Tibial nerve (tissue), 4 donors: Measurements from ENCODE around the gene SFTPA1. TPM values are rescaled to one million over a fixed set of nuclear protein-coding genes. Genes with fewer than 3 reads are reported as not detected.
"Not testable (repeated sequence)": the region's sequence is repeated elsewhere in the genome, so short reads cannot be mapped to it uniquely, and the experiment has no call there.

ENCODE experiments used
- DNase-seq, 2 donors: peaks; one replicate each; pipeline ENCODE4 v3.0.0-alpha.2; 2019; ENCODE audit warnings: low spot score in 2 of 2
- H3K27ac ChIP-seq, 4 donors: fragments of 200-600 bp; sonication (generic) in 3 of 4; one replicate each; pipeline ENCODE4 v1.5.1; 2017 to 2019; ENCODE audit warnings: mild to moderate bottlenecking in 1 of 4
- H3K27me3 ChIP-seq, 2 donors: fragments of 200-600 bp; sonication (generic) in 1 of 2; one replicate each; pipeline versions ENCODE4 v1.5.1 to v1.6.0; 2017 to 2019
- H3K36me3 ChIP-seq, 3 donors: fragments of 200-600 bp; sonication (generic); one replicate each; pipeline ENCODE4 v1.5.1; 2018 to 2019
- H3K4me1 ChIP-seq, 4 donors: fragments of 200-600 bp; sonication (generic) in 3 of 4; one replicate each; pipeline ENCODE4 v1.5.1; 2017 to 2019
- H3K4me3 ChIP-seq, 4 donors: fragments of 200-600 bp; sonication (generic) in 3 of 4; one replicate each; pipeline ENCODE4 v1.5.1; 2017 to 2019; ENCODE audit warnings: mild to moderate bottlenecking in 1 of 4, moderate library complexity in 1 of 4
- H3K9me3 ChIP-seq, 4 donors: fragments of 200-600 bp; sonication (generic) in 3 of 4; one replicate each; pipeline ENCODE4 v1.5.1; 2017 to 2019
- EP300 ChIP-seq, 2 donors: sonication (generic); formaldehyde crosslinking; IDR thresholded peaks; one replicate each; pipeline ENCODE4 v1.6.1; 2017; ENCODE audit warnings: antibody characterized with exemption in 2 of 2, mild to moderate bottlenecking in 1 of 2
- POLR2A ChIP-seq, 2 donors: fragments of 450-650 bp; IDR thresholded peaks; one replicate each; pipeline ENCODE4 v1.6.1; 2017; ENCODE audit warnings: antibody characterized with exemption in 2 of 2, mild to moderate bottlenecking in 2 of 2, moderate library complexity in 2 of 2
- WGBS, 2 donors: methylation state at CpG; one replicate each; pipeline ENCODE4 v1.1.5; 2018; 5-methylcytosine and 5-hydroxymethylcytosine counted together
- total RNA-seq, 4 donors: library from RNA; depleted of rRNA; stranded (reverse); fragments of >200 nt; gene quantifications; one replicate each; pipeline ENCODE4 v1.1.0, GENCODE V29; 2016
- TF ChIP-seq, protein P1 (sequence below), 5 experiments: fragments of 200-600 bp in 3 of 5; fragments of 450-650 bp in 2 of 5; sonication (generic) in 3 of 5; IDR thresholded peaks; one replicate each; pipeline ENCODE4 v1.5.1; 2016 to 2019; ENCODE audit warnings: antibody characterized with exemption in 5 of 5, mild to moderate bottlenecking in 3 of 5, moderate library complexity in 2 of 5

The SFTPA1 gene
- total RNA-seq, 4 donors from 2014 or later = not detected

- WGBS, 2 donors = 31 to 50% methylated on average over 1 of the region's 1 CpG
- no peak overlapping the region for H3K27ac ChIP-seq
- TF ChIP-seq POLR2A (IDR thresholded peaks at IDR 0.05) (no peak), EP300 (IDR thresholded peaks at IDR 0.05) (no peak)
- TF ChIP-seq, protein P1, sequence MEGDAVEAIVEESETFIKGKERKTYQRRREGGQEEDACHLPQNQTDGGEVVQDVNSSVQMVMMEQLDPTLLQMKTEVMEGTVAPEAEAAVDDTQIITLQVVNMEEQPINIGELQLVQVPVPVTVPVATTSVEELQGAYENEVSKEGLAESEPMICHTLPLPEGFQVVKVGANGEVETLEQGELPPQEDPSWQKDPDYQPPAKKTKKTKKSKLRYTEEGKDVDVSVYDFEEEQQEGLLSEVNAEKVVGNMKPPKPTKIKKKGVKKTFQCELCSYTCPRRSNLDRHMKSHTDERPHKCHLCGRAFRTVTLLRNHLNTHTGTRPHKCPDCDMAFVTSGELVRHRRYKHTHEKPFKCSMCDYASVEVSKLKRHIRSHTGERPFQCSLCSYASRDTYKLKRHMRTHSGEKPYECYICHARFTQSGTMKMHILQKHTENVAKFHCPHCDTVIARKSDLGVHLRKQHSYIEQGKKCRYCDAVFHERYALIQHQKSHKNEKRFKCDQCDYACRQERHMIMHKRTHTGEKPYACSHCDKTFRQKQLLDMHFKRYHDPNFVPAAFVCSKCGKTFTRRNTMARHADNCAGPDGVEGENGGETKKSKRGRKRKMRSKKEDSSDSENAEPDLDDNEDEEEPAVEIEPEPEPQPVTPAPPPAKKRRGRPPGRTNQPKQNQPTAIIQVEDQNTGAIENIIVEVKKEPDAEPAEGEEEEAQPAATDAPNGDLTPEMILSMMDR (IDR thresholded peaks at IDR 0.05) = no peak
Measured at GRCh38 chr10:79601939-79602338, 8.8 kb upstream of the SFTPA1 start.

DNA sequence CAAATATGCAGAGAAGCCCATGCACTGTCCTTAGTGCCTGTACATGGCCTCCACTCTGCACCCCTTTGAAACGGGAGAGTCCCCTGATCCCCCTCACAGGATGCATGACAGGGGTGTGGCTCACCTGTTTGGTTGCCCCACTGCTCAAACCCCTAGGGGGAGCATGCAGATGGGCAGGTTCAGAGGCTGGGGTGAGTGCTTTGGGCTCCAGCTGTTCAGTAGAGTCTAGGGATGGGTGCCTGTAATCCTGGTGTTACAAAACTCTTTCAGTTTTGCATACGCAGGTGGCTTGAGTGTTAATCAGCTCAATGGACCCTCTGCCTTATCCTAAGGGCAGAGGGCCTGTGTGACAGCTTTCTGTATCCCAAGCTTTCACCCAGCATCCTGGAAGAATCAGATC lies 7.8 kb upstream of the SFTPA1 start:
- no peaks in the 10 kb centered on the region for H3K27me3 ChIP-seq
- no peaks in the 10 kb centered on the region for H3K4me1 ChIP-seq
- TF ChIP-seq EP300 (IDR thresholded peaks at IDR 0.05) (no peak), POLR2A (IDR thresholded peaks at IDR 0.05) (no peak)
- TF ChIP-seq, protein P1 (IDR thresholded peaks at IDR 0.05) = no peak
- no peak overlapping the region for H3K4me3 ChIP-seq
- H3K27ac ChIP-seq = no peak overlapping the region
- no peak for DNase-seq
- 60 to 64% methylated on average over 2 of the region's 2 CpGs for WGBS, 2 donors
- no peaks in the 10 kb centered on the region for H3K36me3 ChIP-seq
- peaks cover 0 to 13% (median 2%) of the 10 kb centered on the region in 4 donors for H3K9me3 ChIP-seq

More at GRCh38 chr10:79601939-79602338, 8.8 kb upstream of the SFTPA1 start:
- DNase-seq = no peak
- peaks cover 0 to 21% (median 2%) of the 10 kb centered on the region in 4 donors for H3K9me3 ChIP-seq
- no peaks in the 10 kb centered on the region for H3K4me1 ChIP-seq
- H3K36me3 ChIP-seq = no peaks in the 10 kb centered on the region
- no peaks in the 10 kb centered on the region for H3K27me3 ChIP-seq
- H3K4me3 ChIP-seq = no peak overlapping the region

GRCh38 chr10:79604294-79604693 lies 6.4 kb upstream of the SFTPA1 start:
- H3K27ac ChIP-seq = no peak overlapping the region
- H3K4me3 ChIP-seq = no peak overlapping the region
- no peaks in the 10 kb centered on the region for H3K36me3 ChIP-seq
- no peaks in the 10 kb centered on the region for H3K4me1 ChIP-seq
- TF ChIP-seq, protein P1 (IDR thresholded peaks at IDR 0.05) = no peak
- no peak for TF ChIP-seq EP300 (IDR thresholded peaks at IDR 0.05)
- no peak for TF ChIP-seq POLR2A (IDR thresholded peaks at IDR 0.05)
- H3K9me3 ChIP-seq = peaks cover 0 to 12% (median 0%) of the 10 kb centered on the region in 4 donors
- H3K27me3 ChIP-seq = no peaks in the 10 kb centered on the region
- no peak for DNase-seq
- 50 to 57% methylated on average over 1 of the region's 1 CpG for WGBS, 2 donors

- DNase-seq = no peak
- H3K4me1 ChIP-seq = no peaks in the 10 kb centered on the region
- no peaks in the 10 kb centered on the region for H3K27me3 ChIP-seq
- peaks cover 0 to 12% (median 0%) of the 10 kb centered on the region in 4 donors for H3K9me3 ChIP-seq
- TF ChIP-seq, protein P1 (IDR thresholded peaks at IDR 0.05) = no peak
- TF ChIP-seq EP300 (IDR thresholded peaks at IDR 0.05) = no peak
- TF ChIP-seq POLR2A (IDR thresholded peaks at IDR 0.05) = no peak
- H3K27ac ChIP-seq = no peak overlapping the region
- no peak overlapping the region for H3K4me3 ChIP-seq
- H3K36me3 ChIP-seq = no peaks in the 10 kb centered on the region
Measured at GRCh38 chr10:79605308-79605707, 5.4 kb upstream of the SFTPA1 start.

DNA sequence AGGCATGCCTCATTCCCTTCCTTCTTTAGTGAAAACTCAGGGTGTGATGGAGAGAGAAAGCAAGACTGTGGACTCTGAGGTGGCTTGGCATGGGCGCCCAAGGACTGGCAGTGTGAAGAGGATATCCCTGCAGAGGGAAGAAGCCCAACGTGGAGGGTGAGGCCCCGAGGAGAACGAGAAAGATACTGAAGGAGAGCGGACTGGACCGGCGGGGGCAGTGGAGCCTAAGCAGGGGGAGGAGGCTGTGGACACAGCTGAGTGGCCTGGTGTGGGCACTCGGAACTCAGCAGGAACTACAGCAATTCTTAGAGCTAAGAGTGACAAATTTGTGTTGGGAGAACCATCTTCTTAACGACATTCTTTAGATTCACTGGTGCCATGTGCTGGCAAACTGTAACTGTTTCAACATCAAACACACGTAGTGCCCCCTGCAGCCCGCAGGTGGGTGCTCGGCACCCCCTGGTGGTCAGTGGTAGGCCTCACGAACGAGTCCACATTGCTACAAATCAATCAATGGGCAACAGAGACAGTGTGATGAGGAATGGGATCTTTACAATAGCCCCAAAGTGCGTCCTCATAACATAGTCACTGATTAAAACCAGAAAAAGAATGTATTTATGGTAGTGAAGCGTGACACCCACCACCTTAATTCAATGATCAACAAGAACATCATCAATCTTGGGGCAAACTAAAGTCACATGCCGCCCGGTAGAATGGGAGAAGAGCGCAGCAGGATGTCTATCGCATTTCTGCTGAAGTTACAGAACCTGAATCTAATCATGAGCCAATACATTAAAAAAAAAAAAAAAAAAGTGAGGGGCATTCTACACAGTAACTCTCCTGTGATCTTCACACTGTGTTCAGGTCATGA lies 2.0 kb upstream of the SFTPA1 start:
- H3K4me3 ChIP-seq = no peak overlapping the region
- no peak for TF ChIP-seq EP300 (IDR thresholded peaks at IDR 0.05)
- TF ChIP-seq, protein P1 (IDR thresholded peaks at IDR 0.05) = peak; percentile 22 to 61 (median 25)
- no peaks in the 10 kb centered on the region for H3K4me1 ChIP-seq
- WGBS, 2 donors = 61 to 62% methylated on average over 20 of the region's 20 CpGs
- H3K9me3 ChIP-seq = peaks cover 0 to 1% (median 0%) of the 10 kb centered on the region in 4 donors
- no peaks in the 10 kb centered on the region for H3K27me3 ChIP-seq
- peak in 1 of 2 donors; percentile 8 for DNase-seq
- no peaks in the 10 kb centered on the region for H3K36me3 ChIP-seq
- no peak overlapping the region for H3K27ac ChIP-seq

DNA sequence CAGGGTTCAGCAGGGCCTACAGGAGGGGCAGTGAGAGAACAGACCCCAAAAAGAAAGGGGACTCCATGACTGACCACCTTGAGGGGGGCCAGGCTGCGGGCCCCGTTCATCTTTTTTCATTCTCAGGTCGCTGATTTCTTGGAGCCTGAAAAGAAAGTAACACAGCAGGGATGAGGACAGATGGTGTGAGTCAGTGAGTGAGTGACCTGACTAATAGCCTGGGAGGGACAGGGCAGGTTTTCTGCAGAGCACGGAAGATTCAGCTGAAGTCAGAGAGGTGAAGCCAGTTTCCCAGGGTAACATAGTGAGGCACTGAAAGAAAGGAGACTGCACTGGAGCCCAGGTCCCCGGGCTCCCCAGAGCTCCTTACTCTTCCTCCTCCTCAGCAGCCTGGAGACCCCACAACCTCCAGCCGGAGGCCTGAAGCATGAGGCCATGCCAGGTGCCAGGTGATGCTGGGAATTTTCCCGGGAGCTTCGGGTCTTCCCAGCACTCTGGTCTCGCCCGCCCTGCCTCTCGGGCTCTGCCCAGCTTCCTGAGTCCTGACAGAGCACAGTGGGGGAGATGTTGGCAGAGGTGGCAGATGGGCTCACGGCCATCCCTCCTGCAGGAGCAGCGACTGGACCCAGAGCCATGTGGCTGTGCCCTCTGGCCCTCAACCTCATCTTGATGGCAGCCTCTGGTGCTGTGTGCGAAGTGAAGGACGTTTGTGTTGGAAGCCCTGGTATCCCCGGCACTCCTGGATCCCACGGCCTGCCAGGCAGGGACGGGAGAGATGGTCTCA lies 646 bp downstream of the SFTPA1 start:
- not testable (repeated sequence) for H3K27ac ChIP-seq, H3K36me3 ChIP-seq, DNase-seq, H3K27me3 ChIP-seq, H3K9me3 ChIP-seq, H3K4me1 ChIP-seq, H3K4me3 ChIP-seq
- WGBS, 2 donors = 91% methylated on average over 12 to 18 of the region's 18 CpGs
